ENCODE results near the gene PRDX2.

PRDX2 gene

DNA sequence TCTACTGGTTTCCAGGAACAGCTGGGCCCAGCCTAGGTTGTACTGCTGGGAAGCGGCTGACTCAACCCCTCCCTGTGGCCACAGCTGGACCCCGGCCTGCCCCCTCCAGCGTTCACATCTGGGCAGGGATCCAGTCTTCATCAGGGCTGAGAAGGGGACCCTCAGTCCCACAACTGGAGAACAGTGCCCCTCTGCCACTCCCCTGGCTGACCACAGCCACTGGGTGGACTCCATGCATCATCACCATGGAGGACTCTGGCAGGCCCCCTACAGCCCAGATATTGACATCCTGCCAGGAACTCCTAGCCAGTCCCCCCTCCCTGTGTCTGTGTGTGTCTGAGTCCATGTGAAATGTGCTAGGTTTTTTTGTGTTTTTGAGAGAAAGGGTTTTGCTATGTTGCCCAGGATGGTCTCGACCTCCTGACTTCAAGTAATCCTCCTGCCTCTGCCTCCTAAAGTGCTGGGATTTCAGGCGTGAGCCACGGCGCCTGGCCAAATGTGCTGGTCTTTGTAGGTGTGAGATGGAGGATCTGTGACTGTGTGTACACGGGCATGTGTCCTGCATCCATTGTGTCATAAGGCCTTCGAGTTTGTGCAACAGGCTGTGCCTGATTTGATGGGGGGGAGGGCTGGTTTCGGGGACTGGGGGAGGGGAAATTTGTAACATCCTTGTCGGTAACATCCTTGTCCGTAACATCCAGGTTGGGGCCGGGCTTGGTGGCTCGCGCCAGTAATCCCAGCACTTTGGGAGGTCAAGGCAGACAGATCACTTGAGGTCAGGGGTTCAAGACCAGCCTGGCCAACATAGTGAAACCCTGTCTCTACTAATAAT, 22.2 kb downstream of the PRDX2 start:
- no peak for DNase-seq (ENCODE audit: low read depth)

GRCh38 chr19:12778905-12779161, 22.8 kb downstream of the PRDX2 start:
- DNase-seq (ENCODE audit: low read depth), result no peak

GRCh38 chr19:12778017-12778904, 23.3 kb downstream of the PRDX2 start:
- DNase-seq (ENCODE audit: low read depth), result no peak

- DNase-seq (ENCODE audit: low read depth), result peak; percentile 60
Measured at GRCh38 chr19:12777217-12778016, 24.2 kb downstream of the PRDX2 start.

GRCh38 chr19:12774588-12775555, 26.7 kb downstream of the PRDX2 start, which contains the start of gene HOOK2:
TSS of gene HOOK2 (minus strand) at chr19:12775552. CDS start at chr19:12775449, 103 bp downstream.
- DNase-seq (ENCODE audit: low read depth), result no peak

- no peak for DNase-seq (ENCODE audit: low read depth)
Measured at GRCh38 chr19:12773571-12773970, 28.0 kb downstream of the PRDX2 start.

- no peak for DNase-seq (ENCODE audit: low read depth)
Measured at GRCh38 chr19:12772323-12772722, 29.3 kb downstream of the PRDX2 start.

DNA sequence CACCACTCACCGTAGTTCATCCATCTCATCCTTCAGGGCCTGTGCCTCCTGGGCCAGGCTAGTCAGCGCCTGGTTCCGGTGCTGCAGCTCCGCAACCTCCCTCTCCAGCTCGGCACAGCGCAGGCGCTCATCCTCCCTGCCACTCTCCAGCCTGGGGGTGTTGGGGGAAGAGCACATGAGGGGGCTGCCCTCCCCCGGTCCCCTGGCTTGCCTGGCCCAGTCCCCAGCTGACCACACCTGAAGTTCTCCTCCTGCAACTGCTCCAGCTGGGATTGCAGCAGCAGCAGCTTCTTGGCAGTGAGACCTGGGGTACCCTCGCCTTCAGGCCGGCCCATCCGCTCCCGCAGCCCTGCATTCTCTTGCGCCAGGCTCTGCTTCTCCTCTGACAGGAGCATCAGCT, 30.7 kb downstream of the PRDX2 start:
- DNase-seq (ENCODE audit: low read depth), result no peak

DNA sequence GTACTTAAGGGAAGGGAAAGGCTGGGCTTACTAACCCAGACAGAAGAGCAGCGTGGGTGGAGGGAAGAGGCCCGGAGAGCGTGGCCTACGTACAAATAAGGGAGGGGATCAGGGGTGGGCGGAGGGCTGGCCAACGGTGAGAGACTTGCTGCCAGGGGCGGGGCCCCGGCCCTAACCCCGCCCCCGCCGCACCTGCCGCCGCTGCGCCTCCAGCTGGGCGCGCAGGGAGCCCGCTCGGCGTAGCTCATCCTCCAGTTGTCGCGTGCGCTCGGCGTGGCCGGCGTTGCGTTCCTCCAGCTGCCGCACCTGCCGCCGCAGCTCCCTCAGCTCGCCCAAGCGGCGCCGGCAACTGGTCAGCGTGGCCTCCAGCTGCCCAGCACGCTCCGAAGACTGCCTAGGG, 31.9 kb downstream of the PRDX2 start:
- no peak for DNase-seq (ENCODE audit: low read depth)

- no peak for DNase-seq (ENCODE audit: low read depth)
Measured at GRCh38 chr19:12767666-12768065, 33.9 kb downstream of the PRDX2 start.

GRCh38 chr19:12767150-12767549, 34.5 kb downstream of the PRDX2 start:
- no peak for DNase-seq (ENCODE audit: low read depth)

DNA sequence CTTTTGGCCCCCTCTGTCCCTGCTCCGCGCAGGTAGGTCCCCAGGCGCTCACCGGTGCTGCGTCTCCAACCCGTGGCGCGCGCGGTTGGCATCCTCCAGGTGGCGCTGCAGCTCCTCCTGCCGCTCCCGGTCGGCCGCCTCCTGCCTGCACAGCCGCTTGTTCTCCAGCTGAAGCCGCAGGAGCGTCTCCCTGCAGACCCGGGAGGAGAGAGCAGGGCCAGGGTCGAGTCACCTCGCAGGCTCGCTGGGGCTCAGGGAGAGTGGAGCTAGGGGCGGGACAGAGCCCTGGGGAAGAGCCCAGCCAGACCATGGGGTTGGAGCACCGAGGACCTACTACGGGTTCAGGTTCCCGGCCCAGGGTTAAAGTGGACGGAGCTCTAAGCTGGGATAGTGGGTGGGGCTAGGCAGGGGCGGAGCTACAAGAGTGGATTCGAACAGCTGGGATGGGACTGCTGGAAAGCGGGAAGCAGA, 35.5 kb downstream of the PRDX2 start:
- DNase-seq (ENCODE audit: low read depth), result peak; percentile 57

GRCh38 chr19:12764698-12765097, 36.9 kb downstream of the PRDX2 start:
- DNase-seq (ENCODE audit: low read depth), result no peak

DNA sequence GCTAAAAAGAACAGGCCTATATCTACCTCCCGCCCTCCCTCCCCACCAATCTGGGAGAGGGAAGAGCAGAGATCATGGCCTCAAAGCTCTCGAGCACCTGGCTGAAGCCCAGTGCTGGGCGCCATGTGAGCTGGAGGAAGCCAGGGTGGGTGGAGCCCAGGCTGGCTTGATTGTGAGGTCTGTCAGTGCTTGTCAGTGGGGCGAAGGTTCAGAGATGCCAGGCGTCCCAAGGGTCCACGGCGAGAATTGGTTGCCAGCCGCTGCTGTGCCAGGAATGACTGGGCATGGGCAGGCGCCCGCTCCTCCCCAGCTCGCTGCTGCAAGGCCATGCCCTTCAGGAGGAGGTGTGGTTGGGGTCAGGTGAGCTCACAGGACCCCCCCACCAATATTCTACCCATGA, 38.5 kb downstream of the PRDX2 start:
- DNase-seq (ENCODE audit: low read depth), result no peak

GRCh38 chr19:12759686-12760085, 41.9 kb downstream of the PRDX2 start:
- DNase-seq (ENCODE audit: low read depth), result no peak

DNA sequence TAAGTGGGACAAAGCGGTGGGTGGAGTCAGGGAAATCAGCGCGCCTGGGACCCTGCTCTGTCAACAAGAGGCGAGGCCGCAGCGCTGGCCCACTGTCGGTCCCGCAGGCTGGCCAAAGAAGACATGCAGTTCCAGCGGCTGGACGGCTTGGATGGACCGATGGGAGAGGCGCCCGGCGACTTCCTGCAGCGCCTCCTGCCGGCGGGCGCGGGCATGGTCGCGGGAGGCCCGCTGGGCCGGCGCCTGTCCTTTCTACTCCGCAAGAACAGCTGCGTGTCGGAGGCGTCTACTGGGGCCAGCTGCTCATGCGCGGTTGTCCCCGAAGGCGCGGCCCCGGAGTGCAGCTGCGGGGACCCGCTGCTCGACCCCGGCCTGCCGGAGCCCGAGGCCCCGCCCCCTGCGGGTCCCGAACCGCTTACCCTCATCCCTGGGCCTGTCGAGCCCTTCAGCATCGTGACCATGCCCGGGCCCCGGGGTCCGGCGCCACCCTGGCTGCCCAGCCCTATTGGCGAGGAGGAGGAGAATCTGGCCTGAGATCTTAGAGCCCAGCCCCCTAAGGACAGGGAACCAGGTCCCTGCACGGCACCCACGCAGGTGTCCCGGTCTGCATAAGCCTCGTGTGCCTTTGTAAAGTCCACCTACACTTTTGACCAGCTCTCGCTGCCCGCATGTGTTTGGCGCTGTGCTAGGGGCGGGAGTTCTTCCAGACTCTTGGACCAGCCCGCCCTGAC, 43.9 kb downstream of the PRDX2 start:
- peak; percentile 19 for DNase-seq (ENCODE audit: low read depth)

GRCh38 chr19:12756150-12756883, 45.3 kb downstream of the PRDX2 start:
- no peak for DNase-seq (ENCODE audit: low read depth)

- DNase-seq (ENCODE audit: low read depth), result no peak
Measured at GRCh38 chr19:12754465-12755196, 47.0 kb downstream of the PRDX2 start.

All from stimulated activated CD8-positive, alpha-beta memory T cell treated with anti-CD3 and anti-CD28 coated beads, Interleukin-15, amount 100 ng/mL, for 1 hour (primary cell).